ENCODE data around the gene RAB3GAP2. TPM values are rescaled to one million over a fixed set of nuclear protein-coding genes. Genes with fewer than 3 reads are reported as not detected.
A peak's percentile ranks its signal among the peaks of the same experiment; 100 is the strongest.
"Not testable (repeated sequence)": the region's sequence is repeated elsewhere in the genome, so short reads cannot be mapped to it uniquely, and the experiment has no call there.

RAB3GAP2 gene
- total and polyA plus RNA-seq, 8 donors = 34.9 to 43.8 (median 36.2) TPM

GRCh38 chr1:220159041-220159440, 113.2 kb downstream of the RAB3GAP2 start:
- H3K9me3 ChIP-seq = no peaks in the 10 kb centered on the region
- H3K27me3 ChIP-seq = no peaks in the 10 kb centered on the region
- TF ChIP-seq CTCF (IDR thresholded peaks at IDR 0.05) = no peak
- no peak for DNase-seq
- no peak overlapping the region for H3K4me3 ChIP-seq
- no peak overlapping the region for H3K27ac ChIP-seq
- H3K4me1 ChIP-seq = no peaks in the 10 kb centered on the region
- intact Hi-C loops (cut with DNase I) = no loop called here
- ATAC-seq = no peak
- peaks cover 0 to 73% of the 10 kb centered on the region in 2 donors for H3K36me3 ChIP-seq

- ATAC-seq; intact Hi-C loops (cut with DNase I); H3K27ac ChIP-seq; H3K4me3 ChIP-seq; H3K4me1 ChIP-seq; H3K9me3 ChIP-seq; H3K27me3 ChIP-seq; DNase-seq: not testable (repeated sequence)
- peaks cover 0 to 74% of the 10 kb centered on the region in 2 donors for H3K36me3 ChIP-seq
Observed at GRCh38 chr1:220158530-220158929, 113.7 kb downstream of the RAB3GAP2 start.

- Histone ChIP-seq H3K4me3 (no peak overlapping the region), H3K27ac (no peak overlapping the region), H3K9me3 (no peaks in the 10 kb centered on the region), H3K36me3 (peaks cover 0 to 82% of the 10 kb centered on the region in 2 donors), H3K4me1 (no peaks in the 10 kb centered on the region), H3K27me3 (no peaks in the 10 kb centered on the region)
- DNase-seq = no peak
- TF ChIP-seq CTCF (IDR thresholded peaks at IDR 0.05) = no peak
- no peak for ATAC-seq
- intact Hi-C loops (cut with DNase I) = no loop called here
Observed at GRCh38 chr1:220157738-220158137, 114.5 kb downstream of the RAB3GAP2 start.

GRCh38 chr1:220156620-220157146, 115.6 kb downstream of the RAB3GAP2 start:
- H3K36me3 ChIP-seq = peaks cover 0 to 88% of the 10 kb centered on the region in 2 donors

GRCh38 chr1:220153147-220153546, 119.1 kb downstream of the RAB3GAP2 start:
- H3K4me3 ChIP-seq = no peak overlapping the region
- TF ChIP-seq CTCF (IDR thresholded peaks at IDR 0.05) = no peak
- DNase-seq = no peak

More at GRCh38 chr1:220156620-220157146, 115.6 kb downstream of the RAB3GAP2 start:
- no peak overlapping the region for H3K4me3 ChIP-seq
- ATAC-seq (no peak), DNase-seq (no peak)
- no peaks in the 10 kb centered on the region for H3K4me1 ChIP-seq
- no peak for TF ChIP-seq CTCF (IDR thresholded peaks at IDR 0.05)
- no peak overlapping the region for H3K27ac ChIP-seq
- no peaks in the 10 kb centered on the region for H3K9me3 ChIP-seq
- no peaks in the 10 kb centered on the region for H3K27me3 ChIP-seq
- intact Hi-C loops (cut with DNase I) = no loop called here

GRCh38 chr1:220151454-220151853, 120.8 kb downstream of the RAB3GAP2 start:
- DNase-seq (no peak), ATAC-seq (peak; percentile 49)
- Histone ChIP-seq H3K27me3 (no peaks in the 10 kb centered on the region), H3K4me3 (no peak overlapping the region), H3K4me1 (peaks cover 0 to 2% of the 10 kb centered on the region in 2 donors), H3K9me3 (no peaks in the 10 kb centered on the region), H3K36me3 (peaks cover 0 to 86% of the 10 kb centered on the region in 2 donors), H3K27ac (no peak overlapping the region)
- no peak for TF ChIP-seq CTCF (IDR thresholded peaks at IDR 0.05)
- intact Hi-C loops (cut with DNase I) = no loop called here

More at GRCh38 chr1:220153147-220153546, 119.1 kb downstream of the RAB3GAP2 start:
- H3K4me1 ChIP-seq = peaks cover 0 to 2% of the 10 kb centered on the region in 2 donors
- H3K27me3 ChIP-seq = no peaks in the 10 kb centered on the region
- ATAC-seq = no peak
- no peaks in the 10 kb centered on the region for H3K9me3 ChIP-seq
- intact Hi-C loops (cut with DNase I) = no loop called here
- H3K27ac ChIP-seq = no peak overlapping the region
- peaks cover 0 to 86% of the 10 kb centered on the region in 2 donors for H3K36me3 ChIP-seq
